Measurements from ENCODE around the gene ENTPD5. TPM values are rescaled to one million over a fixed set of nuclear protein-coding genes. Genes with fewer than 3 reads are reported as not detected.
A peak's percentile ranks its signal among the peaks of the same experiment; 100 is the strongest.

The ENTPD5 gene
- polyA plus RNA-seq, 1 donor from 2014 or later, result 5.7 TPM

- no peaks in the 10 kb centered on the region for H3F3A ChIP-seq (ENCODE audit: insufficient read depth, low read length, poor library complexity, severe bottlenecking)
- H3K27me3 ChIP-seq (ENCODE audit: insufficient read depth, low read depth, low read length), result no peaks in the 10 kb centered on the region
- no peaks in the 10 kb centered on the region for H4K20me1 ChIP-seq (ENCODE audit: insufficient read depth)
- H3K27ac ChIP-seq (ENCODE audit: low read length), result peak overlapping the region; percentile 45
- H3K4me2 ChIP-seq (ENCODE audit: low read length), result peak overlapping the region; percentile 62
- H3K9me2 ChIP-seq (ENCODE audit: insufficient read depth, low read length), result no peaks in the 10 kb centered on the region
- TF ChIP-seq POLR2AphosphoS5 (IDR thresholded peaks at IDR 0.05), result peak; percentile 12
- TF ChIP-seq CTCF (IDR thresholded peaks at IDR 0.05; ENCODE audit: poor library complexity, severe bottlenecking), result no peak
- TF ChIP-seq EP300 (conservative IDR thresholded peaks at IDR 0.05; ENCODE audit: poor library complexity, severe bottlenecking), result peak; percentile 32
- no peak for TF ChIP-seq TAF1 (IDR thresholded peaks at IDR 0.05; ENCODE audit: low read depth)
- TF ChIP-seq SMC3 (conservative IDR thresholded peaks at IDR 0.05; ENCODE audit: poor library complexity), result no peak
- TF ChIP-seq RAD21 (conservative IDR thresholded peaks at IDR 0.05), result no peak
- peak; percentile 53 for TF ChIP-seq MXI1 (conservative IDR thresholded peaks at IDR 0.05; ENCODE audit: poor library complexity, severe bottlenecking)
- TF ChIP-seq REST (IDR thresholded peaks at IDR 0.05; ENCODE audit: borderline replicate concordance), result peak; percentile 7
- TF ChIP-seq EZH2 (IDR thresholded peaks at IDR 0.05; ENCODE audit: borderline replicate concordance, insufficient read depth, low read length, poor library complexity, severe bottlenecking), result no peak
- H2AFZ ChIP-seq (ENCODE audit: low read depth, low read length), result peak overlapping the region; percentile 74
- H3K36me3 ChIP-seq (ENCODE audit: insufficient read depth, low read length), result no peaks in the 10 kb centered on the region
- peak overlapping the region; percentile 81 for H3K9ac ChIP-seq (ENCODE audit: low read length)
- H3K9me3 ChIP-seq (ENCODE audit: low read length), result no peaks in the 10 kb centered on the region
- H3K79me2 ChIP-seq (replicated peaks; ENCODE audit: insufficient read depth, low read length), result no peaks in the 10 kb centered on the region
- peak overlapping the region; percentile 85 for H3K4me3 ChIP-seq (ENCODE audit: low read length)
These were observed 485 bp upstream of the ENTPD5 start for GRCh38 chr14:74019408-74020137.

- Histone ChIP-seq H3K27ac (ENCODE audit: low read length) (peak overlapping the region; percentile 61), H3K9ac (ENCODE audit: low read length) (peak overlapping the region; percentile 81), H3K9me2 (ENCODE audit: insufficient read depth, low read length) (no peaks in the 10 kb centered on the region), H3K4me3 (ENCODE audit: low read length) (peak overlapping the region; percentile 85), H4K20me1 (ENCODE audit: insufficient read depth) (no peaks in the 10 kb centered on the region), H3K79me2 (replicated peaks; ENCODE audit: insufficient read depth, low read length) (no peaks in the 10 kb centered on the region), H3F3A (ENCODE audit: insufficient read depth, low read length, poor library complexity, severe bottlenecking) (no peaks in the 10 kb centered on the region), H3K27me3 (ENCODE audit: insufficient read depth, low read depth, low read length) (no peaks in the 10 kb centered on the region), H2AFZ (ENCODE audit: low read depth, low read length) (peak overlapping the region; percentile 91), H3K36me3 (ENCODE audit: insufficient read depth, low read length) (no peaks in the 10 kb centered on the region), H3K9me3 (ENCODE audit: low read length) (no peaks in the 10 kb centered on the region), H3K4me2 (ENCODE audit: low read length) (peak overlapping the region; percentile 76)
- TF ChIP-seq EP300 (conservative IDR thresholded peaks at IDR 0.05; ENCODE audit: poor library complexity, severe bottlenecking) (no peak), SMC3 (conservative IDR thresholded peaks at IDR 0.05; ENCODE audit: poor library complexity) (no peak), CTCF (IDR thresholded peaks at IDR 0.05; ENCODE audit: poor library complexity, severe bottlenecking) (no peak), MXI1 (conservative IDR thresholded peaks at IDR 0.05; ENCODE audit: poor library complexity, severe bottlenecking) (no peak), POLR2AphosphoS5 (IDR thresholded peaks at IDR 0.05) (no peak), RAD21 (conservative IDR thresholded peaks at IDR 0.05) (no peak), REST (IDR thresholded peaks at IDR 0.05; ENCODE audit: borderline replicate concordance) (no peak), EZH2 (IDR thresholded peaks at IDR 0.05; ENCODE audit: borderline replicate concordance, insufficient read depth, low read length, poor library complexity, severe bottlenecking) (no peak), TAF1 (IDR thresholded peaks at IDR 0.05; ENCODE audit: low read depth) (no peak)
These were observed 908 bp downstream of the ENTPD5 start for GRCh38 chr14:74018174-74018585.
